GM13977 (cell line): ENCODE measurements around the gene HOTAIR.

Experiments
- DNase-seq: peaks from one replicate; pipeline ENCODE4 v3.0.0; 2012; ENCODE audit warnings: low spot score
- CTCF ChIP-seq: IDR thresholded peaks from 2 replicates; pipeline ENCODE4 v1.5.1; 2012; ENCODE audit warnings: mild to moderate bottlenecking, control low read depth; ENCODE audit not compliant: insufficient read depth; ENCODE audit errors: extremely low read depth, missing control alignments
- in situ Hi-C: fragments of 300-500 bp; cut with MboI; formaldehyde crosslinking; loops from one replicate; pipeline ENCODE4 v1.12.0; 2022; ENCODE audit warnings: low sequenced_read_pairs, low pct_unique_long_range_greater_than_20kb, mixed read lengths, inconsistent platforms; ENCODE audit not compliant: unreplicated experiment

HOTAIR gene

DNA sequence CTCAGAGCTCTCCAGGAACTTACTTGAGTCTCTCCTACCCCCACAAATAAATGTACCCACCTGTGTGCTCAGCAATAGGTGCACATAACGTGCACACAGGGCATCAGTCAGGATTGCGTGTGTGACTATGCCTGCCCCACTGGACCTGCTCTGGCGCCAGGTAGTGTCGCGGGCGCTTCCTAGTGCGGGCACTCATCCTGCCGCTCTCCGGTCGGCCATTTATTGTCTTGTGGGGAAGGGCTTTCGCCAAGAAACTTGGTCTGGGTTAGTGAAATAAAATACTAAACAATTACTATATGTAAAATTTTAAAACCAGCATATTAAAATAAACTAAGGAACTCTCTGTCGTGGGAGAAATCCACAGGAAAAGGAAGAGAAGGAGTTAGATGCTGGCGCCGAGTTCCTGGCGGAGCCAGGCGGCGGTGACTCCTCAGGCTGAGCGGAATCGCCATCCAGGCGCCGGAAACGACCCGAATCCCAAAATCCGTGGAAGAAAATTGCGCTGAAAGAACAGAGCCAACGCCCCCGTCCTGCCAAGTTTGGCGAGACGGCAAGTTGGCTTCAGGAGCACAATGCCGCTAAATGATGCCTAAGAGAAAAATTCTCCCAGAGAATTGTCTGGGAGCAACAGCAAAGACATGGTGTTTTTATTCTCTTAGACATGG, 44.0 kb downstream of the HOTAIR start:
- no peak for DNase-seq
- in situ Hi-C loops: loop anchor here (25.0 kb wide), 1 partner anchor 107 kb away; the partner anchor contains the start of genes HOXC5 and HOXC6
- no peak for TF ChIP-seq CTCF

DNA sequence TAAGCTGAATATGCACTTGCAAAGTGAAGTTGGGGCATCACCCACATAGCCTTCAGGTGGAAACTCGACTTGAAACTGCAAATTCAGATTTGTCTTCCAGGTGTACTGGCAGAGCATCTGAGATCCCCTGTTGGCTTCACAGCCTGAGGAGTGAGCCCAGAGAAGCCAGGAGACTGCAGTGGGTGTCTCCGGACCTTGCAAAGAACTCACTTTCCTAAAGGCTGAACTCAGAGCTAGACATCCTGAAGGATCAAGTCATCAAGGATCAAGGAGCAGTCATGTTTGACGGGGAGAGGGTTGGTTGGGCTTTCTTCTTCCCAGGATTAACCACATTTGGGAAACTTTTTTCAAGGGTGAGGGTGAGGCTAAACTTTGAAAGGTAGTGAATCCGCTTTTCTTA, 45.2 kb downstream of the HOTAIR start:
- no peak for TF ChIP-seq CTCF
- in situ Hi-C loops: loop anchor here (25.0 kb wide), 1 partner anchor 108 kb away; the partner anchor contains the start of genes HOXC5 and HOXC6
- no peak for DNase-seq

DNA sequence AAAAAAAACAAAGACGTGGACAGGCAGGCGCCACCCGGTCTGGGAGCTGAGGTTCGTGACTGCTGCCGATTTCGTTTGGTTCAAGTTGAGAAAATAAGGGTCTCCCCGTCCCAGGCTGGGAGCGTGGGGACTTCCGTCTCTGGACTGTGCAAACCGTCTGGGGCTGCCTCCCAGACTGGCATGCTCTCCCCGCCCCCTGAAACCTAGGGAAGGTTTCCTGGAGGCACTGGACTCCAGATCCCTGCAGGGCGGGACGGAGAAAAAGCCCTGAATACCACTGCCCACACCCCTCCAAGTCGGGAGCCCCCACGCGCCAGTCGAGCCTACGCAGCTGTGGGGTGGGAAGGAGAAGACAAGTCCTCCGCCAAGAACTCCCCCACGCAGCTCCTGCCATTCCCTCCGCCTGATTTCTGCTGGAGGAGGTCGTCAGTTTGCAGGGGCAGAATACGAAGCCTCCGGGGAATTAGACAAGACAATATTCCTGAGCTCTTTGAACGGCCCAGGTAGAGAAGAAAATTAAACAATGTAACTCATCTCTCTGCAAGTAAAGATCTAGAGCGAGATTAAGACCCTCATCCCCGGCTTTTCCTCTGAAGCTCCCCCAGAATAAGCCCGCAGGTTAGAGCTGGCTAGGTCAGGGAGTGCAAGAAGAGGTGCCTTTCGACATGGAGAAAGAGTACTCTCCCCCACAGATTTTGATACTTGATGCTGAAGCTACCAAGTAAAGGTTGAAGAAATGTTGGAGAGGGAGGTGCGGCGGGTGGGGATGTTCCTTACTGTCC, 46.5 kb downstream of the HOTAIR start:
- in situ Hi-C loops: loop anchor here (25.0 kb wide), 1 partner anchor 109 kb away; the partner anchor contains the start of genes HOXC5 and HOXC6
- no peak for DNase-seq
- TF ChIP-seq CTCF: no peak

DNA sequence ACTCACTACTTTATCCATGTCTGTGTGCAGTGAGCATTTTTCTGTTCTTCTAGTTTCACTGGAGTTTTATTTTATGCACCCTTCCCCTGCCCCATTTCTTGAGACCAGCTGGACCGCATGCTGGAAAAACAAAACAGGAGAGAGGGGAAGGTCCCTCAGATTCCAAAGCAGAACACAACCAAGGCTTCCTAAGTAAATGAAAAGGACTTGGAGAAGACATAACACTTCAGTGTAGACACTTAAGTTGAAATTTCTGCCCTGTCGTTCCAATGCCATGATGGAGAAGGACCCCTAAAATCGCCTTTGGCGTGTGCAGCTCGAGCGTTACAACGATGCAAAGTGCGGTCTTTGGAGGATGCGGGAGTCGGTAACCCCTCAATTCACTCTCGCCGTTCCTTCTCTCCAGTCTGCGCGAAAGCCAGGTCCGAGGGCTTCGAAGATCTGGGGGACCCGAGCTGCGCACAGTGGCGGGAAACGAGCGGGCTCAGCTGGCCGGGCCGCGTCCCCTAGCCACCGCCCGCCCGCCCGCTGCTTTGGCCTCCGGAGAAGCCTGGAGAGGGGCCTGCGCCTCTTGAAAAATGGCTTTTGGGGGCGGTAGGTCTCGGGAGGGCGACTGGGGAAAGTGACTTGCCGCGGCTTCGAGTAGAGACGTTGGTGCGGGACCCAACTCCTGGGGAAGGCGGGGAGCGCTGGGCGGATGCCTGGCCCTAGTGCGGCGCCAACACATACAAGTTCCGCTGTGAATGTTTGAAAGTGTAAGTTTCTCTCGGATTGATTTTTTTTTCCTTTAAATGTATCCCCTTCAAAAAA, 47.3 kb downstream of the HOTAIR start:
- no peak for DNase-seq
- no peak for TF ChIP-seq CTCF
- in situ Hi-C loops: loop anchor here (25.0 kb wide), 1 partner anchor 110 kb away; the partner anchor contains the start of genes HOXC5 and HOXC6

- DNase-seq: no peak
- in situ Hi-C loops: loop anchor here (25.0 kb wide), 1 partner anchor 113 kb away; the partner anchor contains the start of genes HOXC5 and HOXC6
- TF ChIP-seq CTCF: no peak
Observed at GRCh38 chr12:53924521-53925405, 50.0 kb downstream of the HOTAIR start.
